Astrocyte of the spinal cord (primary cell): ENCODE measurements around the gene WASF2.
"Not testable (repeated sequence)": the region's sequence is repeated elsewhere in the genome, so short reads cannot be mapped to it uniquely, and the experiment has no call there.

ENCODE experiments used
- DNase-seq: peaks from one replicate; pipeline ENCODE4 v3.0.0; 2011; ENCODE audit warnings: low read depth, low spot score
- H3K4me3 ChIP-seq: 2 replicates; pipeline ENCODE4 v1.5.1; 2011; ENCODE audit warnings: low read depth, mild to moderate bottlenecking, low read length, moderate library complexity
- CTCF ChIP-seq: IDR thresholded peaks from 2 replicates; pipeline ENCODE4 v1.5.1; 2012; ENCODE audit warnings: low read depth, mild to moderate bottlenecking, low read length, inconsistent platforms
- in situ Hi-C: cut with HindIII; loops from 2 replicates; pipeline ENCODE4 v1.10.0; 2017; ENCODE audit warnings: low sequenced_read_pairs

WASF2 gene

GRCh38 chr1:27483659-27484058, 6.3 kb downstream of the WASF2 start:
- in situ Hi-C loops = no loop called here
- no peak for DNase-seq
- H3K4me3 ChIP-seq = no peak overlapping the region
- TF ChIP-seq CTCF = no peak

GRCh38 chr1:27481994-27482620, 7.9 kb downstream of the WASF2 start:
- in situ Hi-C loops = no loop called here
- no peak overlapping the region for H3K4me3 ChIP-seq
- DNase-seq = no peak
- no peak for TF ChIP-seq CTCF

GRCh38 chr1:27478098-27478497, 11.9 kb downstream of the WASF2 start:
- H3K4me3 ChIP-seq = no peak overlapping the region
- no peak for TF ChIP-seq CTCF
- no peak for DNase-seq
- in situ Hi-C loops = no loop called here

- no peak for TF ChIP-seq CTCF
- H3K4me3 ChIP-seq = no peak overlapping the region
- in situ Hi-C loops = no loop called here
- no peak for DNase-seq
Measured at GRCh38 chr1:27476237-27476636, 13.7 kb downstream of the WASF2 start.

- no peak for TF ChIP-seq CTCF
- in situ Hi-C loops = no loop called here
- no peak for DNase-seq
- H3K4me3 ChIP-seq = no peak overlapping the region
Measured at GRCh38 chr1:27475720-27476119, 14.2 kb downstream of the WASF2 start.

GRCh38 chr1:27473755-27474154, 16.2 kb downstream of the WASF2 start:
- H3K4me3 ChIP-seq = no peak overlapping the region
- DNase-seq = no peak
- no peak for TF ChIP-seq CTCF
- in situ Hi-C loops = no loop called here

GRCh38 chr1:27472098-27472497, 17.9 kb downstream of the WASF2 start:
- H3K4me3 ChIP-seq, DNase-seq, in situ Hi-C loops: not testable (repeated sequence)
